Measurements from ENCODE around the gene OTOS.

Gene OTOS

GRCh38 chr2:240166761-240167587, 26.5 kb upstream of the OTOS start:
- Histone ChIP-seq H3K9me3 (ENCODE audit: control insufficient read depth in 1 of 2, low read length in 2 of 2) (no peaks in the 10 kb centered on the region), H3K4me1 (ENCODE audit: control insufficient read depth in 1 of 2, insufficient read depth in 2 of 2, low read length in 2 of 2) (no peaks in the 10 kb centered on the region), H3K27me3 (ENCODE audit: low read depth, low read length) (no peaks in the 10 kb centered on the region), H3K27ac (ENCODE audit: low read length) (no peak overlapping the region), H3K36me3 (ENCODE audit: control insufficient read depth in 1 of 2, insufficient read depth in 2 of 2, low read length in 2 of 2) (no peaks in the 10 kb centered on the region), H3K4me3 (ENCODE audit: low read depth in 1 of 2, low read length in 2 of 2) (no peak overlapping the region)

- H3K27me3 ChIP-seq (ENCODE audit: low read depth, low read length), result no peaks in the 10 kb centered on the region
- no peaks in the 10 kb centered on the region for H3K4me1 ChIP-seq (ENCODE audit: control insufficient read depth in 1 of 2, insufficient read depth in 2 of 2, low read length in 2 of 2)
- H3K27ac ChIP-seq (ENCODE audit: low read length), result no peak overlapping the region
- no peak overlapping the region for H3K4me3 ChIP-seq (ENCODE audit: low read depth in 1 of 2, low read length in 2 of 2)
- no peaks in the 10 kb centered on the region for H3K9me3 ChIP-seq (ENCODE audit: control insufficient read depth in 1 of 2, low read length in 2 of 2)
- H3K36me3 ChIP-seq (ENCODE audit: control insufficient read depth in 1 of 2, insufficient read depth in 2 of 2, low read length in 2 of 2), result no peaks in the 10 kb centered on the region
Observed at GRCh38 chr2:240166191-240166590, 25.7 kb upstream of the OTOS start.

GRCh38 chr2:240165661-240166060, 25.2 kb upstream of the OTOS start:
- no peak overlapping the region for H3K27ac ChIP-seq (ENCODE audit: low read length)
- H3K27me3 ChIP-seq (ENCODE audit: low read depth, low read length), result no peaks in the 10 kb centered on the region

GRCh38 chr2:240165034-240165433, 24.6 kb upstream of the OTOS start:
- Histone ChIP-seq H3K4me3 (ENCODE audit: low read depth in 1 of 2, low read length in 2 of 2) (no peak overlapping the region), H3K27me3 (ENCODE audit: low read depth, low read length) (no peaks in the 10 kb centered on the region), H3K36me3 (ENCODE audit: control insufficient read depth in 1 of 2, insufficient read depth in 2 of 2, low read length in 2 of 2) (no peaks in the 10 kb centered on the region), H3K27ac (ENCODE audit: low read length) (no peak overlapping the region), H3K9me3 (ENCODE audit: control insufficient read depth in 1 of 2, low read length in 2 of 2) (no peaks in the 10 kb centered on the region), H3K4me1 (ENCODE audit: control insufficient read depth in 1 of 2, insufficient read depth in 2 of 2, low read length in 2 of 2) (no peaks in the 10 kb centered on the region)

More at GRCh38 chr2:240165661-240166060, 25.2 kb upstream of the OTOS start:
- Histone ChIP-seq H3K9me3 (ENCODE audit: control insufficient read depth in 1 of 2, low read length in 2 of 2) (no peaks in the 10 kb centered on the region), H3K36me3 (ENCODE audit: control insufficient read depth in 1 of 2, insufficient read depth in 2 of 2, low read length in 2 of 2) (no peaks in the 10 kb centered on the region), H3K4me3 (ENCODE audit: low read depth in 1 of 2, low read length in 2 of 2) (no peak overlapping the region), H3K4me1 (ENCODE audit: control insufficient read depth in 1 of 2, insufficient read depth in 2 of 2, low read length in 2 of 2) (no peaks in the 10 kb centered on the region)

GRCh38 chr2:240164586-240164985, 24.1 kb upstream of the OTOS start:
- Histone ChIP-seq H3K4me3 (ENCODE audit: low read depth in 1 of 2, low read length in 2 of 2) (no peak overlapping the region), H3K9me3 (ENCODE audit: control insufficient read depth in 1 of 2, low read length in 2 of 2) (no peaks in the 10 kb centered on the region), H3K36me3 (ENCODE audit: control insufficient read depth in 1 of 2, insufficient read depth in 2 of 2, low read length in 2 of 2) (no peaks in the 10 kb centered on the region), H3K4me1 (ENCODE audit: control insufficient read depth in 1 of 2, insufficient read depth in 2 of 2, low read length in 2 of 2) (no peaks in the 10 kb centered on the region), H3K27me3 (ENCODE audit: low read depth, low read length) (no peaks in the 10 kb centered on the region), H3K27ac (ENCODE audit: low read length) (no peak overlapping the region)

GRCh38 chr2:240163844-240164574, 23.6 kb upstream of the OTOS start:
- H3K36me3 ChIP-seq (ENCODE audit: control insufficient read depth in 1 of 2, insufficient read depth in 2 of 2, low read length in 2 of 2), result no peaks in the 10 kb centered on the region
- H3K27me3 ChIP-seq (ENCODE audit: low read depth, low read length), result no peaks in the 10 kb centered on the region
- no peaks in the 10 kb centered on the region for H3K4me1 ChIP-seq (ENCODE audit: control insufficient read depth in 1 of 2, insufficient read depth in 2 of 2, low read length in 2 of 2)
- H3K4me3 ChIP-seq (ENCODE audit: low read depth in 1 of 2, low read length in 2 of 2), result no peak overlapping the region
- H3K9me3 ChIP-seq (ENCODE audit: control insufficient read depth in 1 of 2, low read length in 2 of 2), result no peaks in the 10 kb centered on the region
- no peak overlapping the region for H3K27ac ChIP-seq (ENCODE audit: low read length)

GRCh38 chr2:240162939-240163714, 22.7 kb upstream of the OTOS start:
- Histone ChIP-seq H3K27ac (ENCODE audit: low read length) (no peak overlapping the region), H3K4me1 (ENCODE audit: control insufficient read depth in 1 of 2, insufficient read depth in 2 of 2, low read length in 2 of 2) (no peaks in the 10 kb centered on the region), H3K9me3 (ENCODE audit: control insufficient read depth in 1 of 2, low read length in 2 of 2) (no peaks in the 10 kb centered on the region), H3K4me3 (ENCODE audit: low read depth in 1 of 2, low read length in 2 of 2) (no peak overlapping the region), H3K27me3 (ENCODE audit: low read depth, low read length) (no peaks in the 10 kb centered on the region), H3K36me3 (ENCODE audit: control insufficient read depth in 1 of 2, insufficient read depth in 2 of 2, low read length in 2 of 2) (no peaks in the 10 kb centered on the region)

- H3K27ac ChIP-seq (ENCODE audit: low read length), result no peak overlapping the region
- H3K36me3 ChIP-seq (ENCODE audit: control insufficient read depth in 1 of 2, insufficient read depth in 2 of 2, low read length in 2 of 2), result no peaks in the 10 kb centered on the region
- H3K27me3 ChIP-seq (ENCODE audit: low read depth, low read length), result no peaks in the 10 kb centered on the region
- no peak overlapping the region for H3K4me3 ChIP-seq (ENCODE audit: low read depth in 1 of 2, low read length in 2 of 2)
- no peaks in the 10 kb centered on the region for H3K9me3 ChIP-seq (ENCODE audit: control insufficient read depth in 1 of 2, low read length in 2 of 2)
- H3K4me1 ChIP-seq (ENCODE audit: control insufficient read depth in 1 of 2, insufficient read depth in 2 of 2, low read length in 2 of 2), result no peaks in the 10 kb centered on the region
Observed at GRCh38 chr2:240162531-240162930, 22.1 kb upstream of the OTOS start.

GRCh38 chr2:240162032-240162431, 21.6 kb upstream of the OTOS start:
- no peak overlapping the region for H3K27ac ChIP-seq (ENCODE audit: low read length)
- no peaks in the 10 kb centered on the region for H3K4me1 ChIP-seq (ENCODE audit: control insufficient read depth in 1 of 2, insufficient read depth in 2 of 2, low read length in 2 of 2)
- no peak overlapping the region for H3K4me3 ChIP-seq (ENCODE audit: low read depth in 1 of 2, low read length in 2 of 2)
- H3K36me3 ChIP-seq (ENCODE audit: control insufficient read depth in 1 of 2, insufficient read depth in 2 of 2, low read length in 2 of 2), result no peaks in the 10 kb centered on the region
- no peaks in the 10 kb centered on the region for H3K9me3 ChIP-seq (ENCODE audit: control insufficient read depth in 1 of 2, low read length in 2 of 2)
- H3K27me3 ChIP-seq (ENCODE audit: low read depth, low read length), result no peaks in the 10 kb centered on the region

GRCh38 chr2:240161087-240161750, 20.8 kb upstream of the OTOS start:
- Histone ChIP-seq H3K9me3 (ENCODE audit: control insufficient read depth in 1 of 2, low read length in 2 of 2) (no peaks in the 10 kb centered on the region), H3K4me1 (ENCODE audit: control insufficient read depth in 1 of 2, insufficient read depth in 2 of 2, low read length in 2 of 2) (no peaks in the 10 kb centered on the region), H3K27me3 (ENCODE audit: low read depth, low read length) (no peaks in the 10 kb centered on the region), H3K4me3 (ENCODE audit: low read depth in 1 of 2, low read length in 2 of 2) (no peak overlapping the region), H3K36me3 (ENCODE audit: control insufficient read depth in 1 of 2, insufficient read depth in 2 of 2, low read length in 2 of 2) (no peaks in the 10 kb centered on the region), H3K27ac (ENCODE audit: low read length) (no peak overlapping the region)

Data from muscle layer of duodenum (tissue), 2 donors.